ENCODE measurements around the gene BHLHE23. TPM values are rescaled to one million over a fixed set of nuclear protein-coding genes. Genes with fewer than 3 reads are reported as not detected.
"Not testable (repeated sequence)": the region's sequence is repeated elsewhere in the genome, so short reads cannot be mapped to it uniquely, and the experiment has no call there.

BHLHE23 gene
- total RNA-seq, 1 experiment from 2014 or later: not detected

GRCh38 chr20:62960446-62961309 lies 46.1 kb downstream of the BHLHE23 start:
- not testable (repeated sequence) for H3K27ac ChIP-seq; H3K36me3 ChIP-seq; H3K4me3 ChIP-seq; DNase-seq (ENCODE audit: low read depth in 1 of 2, low spot score in 2 of 2); H3K4me1 ChIP-seq (replicated peaks); H3K9me3 ChIP-seq (replicated peaks)
- H3K27me3 ChIP-seq (replicated peaks): peaks cover 26% of the 10 kb centered on the region

GRCh38 chr20:62959998-62960436 lies 46.7 kb downstream of the BHLHE23 start:
- peaks cover 19% of the 10 kb centered on the region for H3K27me3 ChIP-seq (replicated peaks)
- no peaks in the 10 kb centered on the region for H3K9me3 ChIP-seq (replicated peaks)
- DNase-seq (ENCODE audit: low read depth in 1 of 2, low spot score in 2 of 2): no peak
- 0 out of 2 replicates have a peak, but pooled peaks cover 5% of the 10 kb centered on the region for H3K4me1 ChIP-seq (replicated peaks)
- H3K36me3 ChIP-seq: no peaks in the 10 kb centered on the region
- H3K27ac ChIP-seq: no peak overlapping the region
- H3K4me3 ChIP-seq: no peak overlapping the region

GRCh38 chr20:62959101-62959971 lies 47.4 kb downstream of the BHLHE23 start:
- H3K9me3 ChIP-seq (replicated peaks): no peaks in the 10 kb centered on the region
- peaks cover 7% of the 10 kb centered on the region for H3K4me1 ChIP-seq (replicated peaks)
- no peak overlapping the region for H3K27ac ChIP-seq
- peaks cover 12% of the 10 kb centered on the region for H3K27me3 ChIP-seq (replicated peaks)
- H3K36me3 ChIP-seq: no peaks in the 10 kb centered on the region
- no peak for DNase-seq (ENCODE audit: low read depth in 1 of 2, low spot score in 2 of 2)
- H3K4me3 ChIP-seq: no peak overlapping the region

- H3K36me3 ChIP-seq: no peaks in the 10 kb centered on the region
- no peak overlapping the region for H3K27ac ChIP-seq
- H3K9me3 ChIP-seq (replicated peaks): no peaks in the 10 kb centered on the region
- peaks cover 13% of the 10 kb centered on the region for H3K4me1 ChIP-seq (replicated peaks)
- H3K27me3 ChIP-seq (replicated peaks): peaks cover 4% of the 10 kb centered on the region
- H3K4me3 ChIP-seq: no peak overlapping the region
- no peak for DNase-seq (ENCODE audit: low read depth in 1 of 2, low spot score in 2 of 2)
Measured at GRCh38 chr20:62958388-62959100, 48.2 kb downstream of the BHLHE23 start.

GRCh38 chr20:62957136-62958117 lies 49.3 kb downstream of the BHLHE23 start:
- H3K9me3 ChIP-seq (replicated peaks): no peaks in the 10 kb centered on the region
- no peak for DNase-seq (ENCODE audit: low read depth in 1 of 2, low spot score in 2 of 2)
- no peak overlapping the region for H3K27ac ChIP-seq
- no peaks in the 10 kb centered on the region; the same call in 1 of the 2 replicates for H3K27me3 ChIP-seq (replicated peaks)
- H3K4me3 ChIP-seq: no peak overlapping the region
- peaks cover 17% of the 10 kb centered on the region for H3K4me1 ChIP-seq (replicated peaks)
- no peaks in the 10 kb centered on the region for H3K36me3 ChIP-seq

GRCh38 chr20:62956387-62957135 lies 50.2 kb downstream of the BHLHE23 start:
- H3K27me3 ChIP-seq (replicated peaks): no peaks in the 10 kb centered on the region
- H3K4me3 ChIP-seq: no peak overlapping the region
- H3K27ac ChIP-seq: no peak overlapping the region

More at GRCh38 chr20:62956387-62957135, 50.2 kb downstream of the BHLHE23 start:
- no peak for DNase-seq (ENCODE audit: low read depth in 1 of 2, low spot score in 2 of 2)
- no peaks in the 10 kb centered on the region for H3K36me3 ChIP-seq
- peaks cover 17% of the 10 kb centered on the region for H3K4me1 ChIP-seq (replicated peaks)
- H3K9me3 ChIP-seq (replicated peaks): no peaks in the 10 kb centered on the region

Other genes with a start within 250 kb of the BHLHE23 start
- 28.2 and 33.2 TPM in 2 replicates for gene MRGBP, start 210.5 kb downstream of the BHLHE23 start, total RNA-seq (2014; rRNA removed; shearing (Covaris generic))
- gene OGFR, start 202.1 kb downstream of the BHLHE23 start, total RNA-seq (2014; rRNA removed; shearing (Covaris generic)): 59.2 and 73.3 TPM in 2 replicates
- gene COL9A3, start 189.9 kb downstream of the BHLHE23 start, total RNA-seq (2014; rRNA removed; shearing (Covaris generic)): not detected in 2 replicates
- gene TCFL5, start 145.1 kb downstream of the BHLHE23 start, total RNA-seq (2014; rRNA removed; shearing (Covaris generic)): 6.3 and 12.8 TPM in 2 replicates
- gene DIDO1, start 80.5 kb downstream of the BHLHE23 start, total RNA-seq (2014; rRNA removed; shearing (Covaris generic)): 42.9 and 50.4 TPM in 2 replicates
- gene GID8, start 68.8 kb downstream of the BHLHE23 start, total RNA-seq (2014; rRNA removed; shearing (Covaris generic)): 14.2 and 20.7 TPM in 2 replicates
- not detected in 2 replicates for gene SLC17A9, start 54.3 kb downstream of the BHLHE23 start, total RNA-seq (2014; rRNA removed; shearing (Covaris generic))
- 23.7 and 30.2 TPM in 2 replicates for gene YTHDF1, start 209.2 kb upstream of the BHLHE23 start, total RNA-seq (2014; rRNA removed; shearing (Covaris generic))
- gene BIRC7, start 228.9 kb upstream of the BHLHE23 start, total RNA-seq (2014; rRNA removed; shearing (Covaris generic)): not detected in 2 replicates
- not detected in 2 replicates for gene NKAIN4, start 247.5 kb upstream of the BHLHE23 start, total RNA-seq (2014; rRNA removed; shearing (Covaris generic))

Measured in SJSA1 (cell line).